ENCODE data around the gene KDM5B. TPM values are rescaled to one million over a fixed set of nuclear protein-coding genes. Genes with fewer than 3 reads are reported as not detected.

Gene KDM5B
- polyA plus RNA-seq, 1 donor from 2014 or later: 88.4 TPM

- no peak for TF ChIP-seq TAF1 (IDR thresholded peaks at IDR 0.05; ENCODE audit: low read depth)
- no peak for TF ChIP-seq EZH2 (IDR thresholded peaks at IDR 0.05; ENCODE audit: borderline replicate concordance, insufficient read depth, low read length, poor library complexity, severe bottlenecking)
- TF ChIP-seq CTCF (IDR thresholded peaks at IDR 0.05; ENCODE audit: poor library complexity, severe bottlenecking): no peak
- TF ChIP-seq SMC3 (conservative IDR thresholded peaks at IDR 0.05; ENCODE audit: poor library complexity): no peak
- no peaks in the 10 kb centered on the region for H3K27me3 ChIP-seq (ENCODE audit: insufficient read depth, low read depth, low read length)
- H3K79me2 ChIP-seq (replicated peaks; ENCODE audit: insufficient read depth, low read length): no peaks in the 10 kb centered on the region
- H3K36me3 ChIP-seq (ENCODE audit: insufficient read depth, low read length): no peaks in the 10 kb centered on the region
- H2AFZ ChIP-seq (ENCODE audit: low read depth, low read length): no peak overlapping the region
- no peaks in the 10 kb centered on the region for H3F3A ChIP-seq (ENCODE audit: insufficient read depth, low read length, poor library complexity, severe bottlenecking)
- no peaks in the 10 kb centered on the region for H3K9me3 ChIP-seq (ENCODE audit: low read length)
- H3K4me2 ChIP-seq (ENCODE audit: low read length): no peak overlapping the region
- no peak overlapping the region for H3K27ac ChIP-seq (ENCODE audit: low read length)
- H3K9me2 ChIP-seq (ENCODE audit: insufficient read depth, low read length): no peaks in the 10 kb centered on the region
- no peaks in the 10 kb centered on the region for H4K20me1 ChIP-seq (ENCODE audit: insufficient read depth)
- H3K9ac ChIP-seq (ENCODE audit: low read length): no peak overlapping the region
- H3K4me3 ChIP-seq (ENCODE audit: low read length): no peak overlapping the region
Measured at GRCh38 chr1:202679406-202680177, 128.6 kb downstream of the KDM5B start.

DNA sequence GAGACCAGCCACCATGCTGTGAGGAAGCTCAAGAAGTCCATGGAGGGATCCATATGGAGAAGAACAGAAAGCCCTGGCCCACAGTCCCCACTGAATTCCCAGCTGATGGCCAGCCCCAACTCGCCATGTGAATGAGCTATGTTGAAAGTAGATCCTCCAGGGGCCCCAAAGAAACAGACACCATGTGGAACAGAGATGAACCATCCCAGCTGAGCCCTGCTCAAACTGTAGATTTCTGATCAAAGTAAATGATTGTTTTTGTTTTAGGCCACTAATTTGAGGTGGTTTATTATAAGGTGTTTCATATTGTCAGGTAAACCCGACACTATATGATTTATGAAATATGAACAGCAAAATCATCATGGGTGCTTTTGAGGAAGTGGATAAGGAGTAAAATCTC lies 130.8 kb downstream of the KDM5B start:
- no peaks in the 10 kb centered on the region for H3K27me3 ChIP-seq (ENCODE audit: insufficient read depth, low read depth, low read length)
- H2AFZ ChIP-seq (ENCODE audit: low read depth, low read length): no peak overlapping the region
- no peak overlapping the region for H3K4me3 ChIP-seq (ENCODE audit: low read length)
- H3K36me3 ChIP-seq (ENCODE audit: insufficient read depth, low read length): no peaks in the 10 kb centered on the region
- H4K20me1 ChIP-seq (ENCODE audit: insufficient read depth): no peaks in the 10 kb centered on the region
- H3K9me3 ChIP-seq (ENCODE audit: low read length): no peaks in the 10 kb centered on the region
- H3K27ac ChIP-seq (ENCODE audit: low read length): no peak overlapping the region
- no peak for TF ChIP-seq EZH2 (IDR thresholded peaks at IDR 0.05; ENCODE audit: borderline replicate concordance, insufficient read depth, low read length, poor library complexity, severe bottlenecking)
- no peak for TF ChIP-seq TAF1 (IDR thresholded peaks at IDR 0.05; ENCODE audit: low read depth)
- no peak for TF ChIP-seq POLR2AphosphoS5 (IDR thresholded peaks at IDR 0.05)
- TF ChIP-seq MXI1 (conservative IDR thresholded peaks at IDR 0.05; ENCODE audit: poor library complexity, severe bottlenecking): no peak
- TF ChIP-seq SMC3 (conservative IDR thresholded peaks at IDR 0.05; ENCODE audit: poor library complexity): no peak
- TF ChIP-seq RAD21 (conservative IDR thresholded peaks at IDR 0.05): no peak
- no peak for TF ChIP-seq CTCF (IDR thresholded peaks at IDR 0.05; ENCODE audit: poor library complexity, severe bottlenecking)
- no peak for TF ChIP-seq REST (IDR thresholded peaks at IDR 0.05; ENCODE audit: borderline replicate concordance)
- no peak for TF ChIP-seq EP300 (conservative IDR thresholded peaks at IDR 0.05; ENCODE audit: poor library complexity, severe bottlenecking)
- no peaks in the 10 kb centered on the region for H3F3A ChIP-seq (ENCODE audit: insufficient read depth, low read length, poor library complexity, severe bottlenecking)
- H3K4me2 ChIP-seq (ENCODE audit: low read length): no peak overlapping the region
- H3K79me2 ChIP-seq (replicated peaks; ENCODE audit: insufficient read depth, low read length): no peaks in the 10 kb centered on the region
- H3K9me2 ChIP-seq (ENCODE audit: insufficient read depth, low read length): no peaks in the 10 kb centered on the region
- no peak overlapping the region for H3K9ac ChIP-seq (ENCODE audit: low read length)

Small RNA genes lying within 50 kb of the gene (small RNA-seq; reads per million reads assigned to genes)
- gene AC098934.3: 0 reads per million in 3 experiments

Other genes starting within 250 kb of the KDM5B start
- 0.04 and 0.16 TPM in 2 replicates for gene SYT2, start 98.0 kb downstream of the KDM5B start, polyA plus RNA-seq
- gene PCAT6, start 2.5 kb upstream of the KDM5B start, polyA plus RNA-seq: 0.76 and 1.5 TPM in 2 replicates
- 11.8 and 13.3 TPM in 2 replicates for gene RABIF, start 80.7 kb upstream of the KDM5B start, polyA plus RNA-seq
- gene KLHL12, start 118.8 kb upstream of the KDM5B start, polyA plus RNA-seq: 62.5 and 62.8 TPM in 2 replicates
- gene ADIPOR1, start 149.9 kb upstream of the KDM5B start, polyA plus RNA-seq: 69.6 and 72.3 TPM in 2 replicates
- gene CYB5R1, start 158.8 kb upstream of the KDM5B start, polyA plus RNA-seq: 62.9 and 65.6 TPM in 2 replicates
- 234 and 237 TPM in 2 replicates for gene TMEM183A, start 199.0 kb upstream of the KDM5B start, polyA plus RNA-seq
- 1.6 and 4.0 TPM in 2 replicates for gene PPFIA4, start 218.1 kb upstream of the KDM5B start, polyA plus RNA-seq

All from neural cell (in vitro differentiated cells).